HG03097 (cell line): ENCODE data around the gene KMT2B.

Experiments
- ATAC-seq: cut with Tn5 transposase; IDR thresholded peaks from one replicate; pipeline ENCODE4 v1.9.1; 2021; ENCODE audit not compliant: unreplicated experiment, low FRiP score

KMT2B gene

GRCh38 chr19:35727053-35727955 lies 9.5 kb downstream of the KMT2B start:
- ATAC-seq: no peak

- ATAC-seq: no peak
Measured at GRCh38 chr19:35727956-35728706, 10.3 kb downstream of the KMT2B start.

- ATAC-seq: no peak
Measured at GRCh38 chr19:35729021-35729420, 11.2 kb downstream of the KMT2B start.

GRCh38 chr19:35729763-35730162 lies 12.0 kb downstream of the KMT2B start:
- no peak for ATAC-seq

GRCh38 chr19:35730326-35730725 lies 12.5 kb downstream of the KMT2B start:
- no peak for ATAC-seq

- ATAC-seq: no peak
Measured at GRCh38 chr19:35731353-35731752, 13.6 kb downstream of the KMT2B start.

GRCh38 chr19:35731779-35732405 lies 14.1 kb downstream of the KMT2B start:
- no peak for ATAC-seq

GRCh38 chr19:35732540-35733179 lies 14.9 kb downstream of the KMT2B start:
- ATAC-seq: no peak

- ATAC-seq: no peak
Measured at GRCh38 chr19:35733180-35734125, 15.7 kb downstream of the KMT2B start.

GRCh38 chr19:35734273-35734672 lies 16.5 kb downstream of the KMT2B start:
- ATAC-seq: no peak

- ATAC-seq: no peak
Measured at GRCh38 chr19:35734889-35735288, 17.1 kb downstream of the KMT2B start.

GRCh38 chr19:35736913-35737886 lies 19.4 kb downstream of the KMT2B start:
- ATAC-seq: no peak

GRCh38 chr19:35738021-35738886 lies 20.5 kb downstream of the KMT2B start:
- ATAC-seq: no peak

GRCh38 chr19:35738887-35739229 lies 21.1 kb downstream of the KMT2B start:
- ATAC-seq: no peak

GRCh38 chr19:35739275-35740107 lies 21.7 kb downstream of the KMT2B start:
- no peak for ATAC-seq

GRCh38 chr19:35740108-35740422 lies 22.3 kb downstream of the KMT2B start:
- ATAC-seq: no peak
